Measurements from ENCODE around the gene PHETA1. TPM values are rescaled to one million over a fixed set of nuclear protein-coding genes. Genes with fewer than 3 reads are reported as not detected.

PHETA1 gene
- total and polyA plus RNA-seq, 2 of the 13 experiments (the other 11 are each of a cell fraction or from before 2014, with no cell fraction given), result 11.3 to 20.8 TPM

- TF ChIP-seq, protein P1, sequence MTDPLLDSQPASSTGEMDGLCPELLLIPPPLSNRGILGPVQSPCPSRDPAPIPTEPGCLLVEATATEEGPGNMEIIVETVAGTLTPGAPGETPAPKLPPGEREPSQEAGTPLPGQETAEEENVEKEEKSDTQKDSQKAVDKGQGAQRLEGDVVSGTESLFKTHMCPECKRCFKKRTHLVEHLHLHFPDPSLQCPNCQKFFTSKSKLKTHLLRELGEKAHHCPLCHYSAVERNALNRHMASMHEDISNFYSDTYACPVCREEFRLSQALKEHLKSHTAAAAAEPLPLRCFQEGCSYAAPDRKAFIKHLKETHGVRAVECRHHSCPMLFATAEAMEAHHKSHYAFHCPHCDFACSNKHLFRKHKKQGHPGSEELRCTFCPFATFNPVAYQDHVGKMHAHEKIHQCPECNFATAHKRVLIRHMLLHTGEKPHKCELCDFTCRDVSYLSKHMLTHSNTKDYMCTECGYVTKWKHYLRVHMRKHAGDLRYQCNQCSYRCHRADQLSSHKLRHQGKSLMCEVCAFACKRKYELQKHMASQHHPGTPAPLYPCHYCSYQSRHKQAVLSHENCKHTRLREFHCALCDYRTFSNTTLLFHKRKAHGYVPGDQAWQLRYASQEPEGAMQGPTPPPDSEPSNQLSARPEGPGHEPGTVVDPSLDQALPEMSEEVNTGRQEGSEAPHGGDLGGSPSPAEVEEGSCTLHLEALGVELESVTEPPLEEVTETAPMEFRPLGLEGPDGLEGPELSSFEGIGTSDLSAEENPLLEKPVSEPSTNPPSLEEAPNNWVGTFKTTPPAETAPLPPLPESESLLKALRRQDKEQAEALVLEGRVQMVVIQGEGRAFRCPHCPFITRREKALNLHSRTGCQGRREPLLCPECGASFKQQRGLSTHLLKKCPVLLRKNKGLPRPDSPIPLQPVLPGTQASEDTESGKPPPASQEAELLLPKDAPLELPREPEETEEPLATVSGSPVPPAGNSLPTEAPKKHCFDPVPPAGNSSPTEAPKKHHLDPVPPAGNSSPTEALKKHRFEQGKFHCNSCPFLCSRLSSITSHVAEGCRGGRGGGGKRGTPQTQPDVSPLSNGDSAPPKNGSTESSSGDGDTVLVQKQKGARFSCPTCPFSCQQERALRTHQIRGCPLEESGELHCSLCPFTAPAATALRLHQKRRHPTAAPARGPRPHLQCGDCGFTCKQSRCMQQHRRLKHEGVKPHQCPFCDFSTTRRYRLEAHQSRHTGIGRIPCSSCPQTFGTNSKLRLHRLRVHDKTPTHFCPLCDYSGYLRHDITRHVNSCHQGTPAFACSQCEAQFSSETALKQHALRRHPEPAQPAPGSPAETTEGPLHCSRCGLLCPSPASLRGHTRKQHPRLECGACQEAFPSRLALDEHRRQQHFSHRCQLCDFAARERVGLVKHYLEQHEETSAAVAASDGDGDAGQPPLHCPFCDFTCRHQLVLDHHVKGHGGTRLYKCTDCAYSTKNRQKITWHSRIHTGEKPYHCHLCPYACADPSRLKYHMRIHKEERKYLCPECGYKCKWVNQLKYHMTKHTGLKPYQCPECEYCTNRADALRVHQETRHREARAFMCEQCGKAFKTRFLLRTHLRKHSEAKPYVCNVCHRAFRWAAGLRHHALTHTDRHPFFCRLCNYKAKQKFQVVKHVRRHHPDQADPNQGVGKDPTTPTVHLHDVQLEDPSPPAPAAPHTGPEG (CRISPR knock-in tag; IDR thresholded peaks at IDR 0.05), result no peak
- no peak for TF ChIP-seq GATAD1 (CRISPR knock-in tag; IDR thresholded peaks at IDR 0.05)
- TF ChIP-seq HNRNPH1 (optimal IDR thresholded peaks at IDR 0.05; ENCODE audit: low read depth, low read length), result no peak
- TF ChIP-seq TIGD3 (CRISPR knock-in tag; IDR thresholded peaks at IDR 0.05; ENCODE audit: borderline replicate concordance), result no peak
- TF ChIP-seq ZNF562 (CRISPR knock-in tag; IDR thresholded peaks at IDR 0.05; ENCODE audit: borderline replicate concordance), result no peak
- TF ChIP-seq ZFYVE20 (CRISPR knock-in tag; IDR thresholded peaks at IDR 0.05; ENCODE audit: borderline replicate concordance, low read depth), result no peak
These were observed 47.6 kb downstream of the PHETA1 start (continued) for GRCh38 chr12:111321317-111321716.
